ENCODE results near the gene CD9. TPM values are rescaled to one million over a fixed set of nuclear protein-coding genes. Genes with fewer than 3 reads are reported as not detected.
"Not testable (repeated sequence)": the region's sequence is repeated elsewhere in the genome, so short reads cannot be mapped to it uniquely, and the experiment has no call there.

Gene CD9
- total and polyA plus RNA-seq, 2 donors (not counting 1 experiment from before 2014, with no cell fraction given), result 520 to 856 TPM

- Histone ChIP-seq H3K27me3 (ENCODE audit: control insufficient read depth, insufficient read depth, low read length) (peaks cover 3% of the 10 kb centered on the region), H3K79me2 (ENCODE audit: control insufficient read depth, insufficient read depth, low read length) (no peaks in the 10 kb centered on the region), H3K9ac (ENCODE audit: insufficient read depth, low read length) (no peak overlapping the region), H4K20me1 (ENCODE audit: control insufficient read depth, extremely low read depth, insufficient read depth, low read length) (no peaks in the 10 kb centered on the region), H3K36me3 (ENCODE audit: control insufficient read depth, insufficient read depth, low read length) (no peaks in the 10 kb centered on the region), H3K27ac (ENCODE audit: insufficient read depth, low read length) (no peak overlapping the region), H3K9me3 (ENCODE audit: control insufficient read depth, insufficient read depth, low read depth, low read length) (no peaks in the 10 kb centered on the region), H2AFZ (ENCODE audit: low read length) (no peak overlapping the region), H3K4me2 (ENCODE audit: extremely low read depth, insufficient read depth, low read length) (no peak overlapping the region), H3K4me1 (ENCODE audit: control insufficient read depth, extremely low read depth, insufficient read depth, low read length) (peaks cover 17% of the 10 kb centered on the region), H3K4me3 (replicated peaks in 1 of 4; ENCODE audit: control extremely low read depth in 1 of 4, insufficient read depth in 1 of 4, low read depth in 3 of 4, low read length in 4 of 4) (no peak overlapping the region)
- no peak for DNase-seq (ENCODE audit: low read depth in 2 of 2)
- TF ChIP-seq CTCF (conservative IDR thresholded peaks at IDR 0.05 in 1 of 2, IDR thresholded peaks at IDR 0.05 in 1 of 2; ENCODE audit: low read depth in 1 of 2, low read length in 2 of 2) (no peak), EZH2 (IDR thresholded peaks at IDR 0.05; ENCODE audit: low read length, missing control alignments) (no peak)
Observed at GRCh38 chr12:6185961-6186827, 14.0 kb upstream of the CD9 start.

GRCh38 chr12:6187948-6188793 is 12.0 kb upstream of the CD9 start:
- Histone ChIP-seq H3K9me3 (ENCODE audit: control insufficient read depth, insufficient read depth, low read depth, low read length) (no peaks in the 10 kb centered on the region), H3K79me2 (ENCODE audit: control insufficient read depth, insufficient read depth, low read length) (no peaks in the 10 kb centered on the region), H4K20me1 (ENCODE audit: control insufficient read depth, extremely low read depth, insufficient read depth, low read length) (no peaks in the 10 kb centered on the region), H3K36me3 (ENCODE audit: control insufficient read depth, insufficient read depth, low read length) (no peaks in the 10 kb centered on the region), H3K9ac (ENCODE audit: insufficient read depth, low read length) (no peak overlapping the region), H3K27ac (ENCODE audit: insufficient read depth, low read length) (no peak overlapping the region), H3K4me2 (ENCODE audit: extremely low read depth, insufficient read depth, low read length) (no peak overlapping the region), H3K27me3 (ENCODE audit: control insufficient read depth, insufficient read depth, low read length) (peaks cover 3% of the 10 kb centered on the region), H3K4me3 (replicated peaks in 1 of 4; ENCODE audit: control extremely low read depth in 1 of 4, insufficient read depth in 1 of 4, low read depth in 3 of 4, low read length in 4 of 4) (no peak overlapping the region), H3K4me1 (ENCODE audit: control insufficient read depth, extremely low read depth, insufficient read depth, low read length) (peaks cover under 1% of the 10 kb centered on the region), H2AFZ (ENCODE audit: low read length) (no peak overlapping the region)
- TF ChIP-seq EZH2 (IDR thresholded peaks at IDR 0.05; ENCODE audit: low read length, missing control alignments), result no peak
- TF ChIP-seq CTCF (conservative IDR thresholded peaks at IDR 0.05 in 1 of 2, IDR thresholded peaks at IDR 0.05 in 1 of 2; ENCODE audit: low read depth in 1 of 2, low read length in 2 of 2), result no peak
- no peak for DNase-seq (ENCODE audit: low read depth in 2 of 2)

GRCh38 chr12:6189028-6189427 is 11.2 kb upstream of the CD9 start:
- no peak for TF ChIP-seq CTCF (conservative IDR thresholded peaks at IDR 0.05 in 1 of 2, IDR thresholded peaks at IDR 0.05 in 1 of 2; ENCODE audit: low read depth in 1 of 2, low read length in 2 of 2)
- no peak for TF ChIP-seq EZH2 (IDR thresholded peaks at IDR 0.05; ENCODE audit: low read length, missing control alignments)
- DNase-seq (ENCODE audit: low read depth in 2 of 2), result no peak
- H3K27me3 ChIP-seq (ENCODE audit: control insufficient read depth, insufficient read depth, low read length), result peaks cover 3% of the 10 kb centered on the region

GRCh38 chr12:6189952-6190598 is 10.1 kb upstream of the CD9 start:
- not testable (repeated sequence) for H3K4me1 ChIP-seq (ENCODE audit: control insufficient read depth, extremely low read depth, insufficient read depth, low read length); H3K27ac ChIP-seq (ENCODE audit: insufficient read depth, low read length); H3K4me2 ChIP-seq (ENCODE audit: extremely low read depth, insufficient read depth, low read length); H2AFZ ChIP-seq (ENCODE audit: low read length); H3K79me2 ChIP-seq (ENCODE audit: control insufficient read depth, insufficient read depth, low read length); H3K27me3 ChIP-seq (ENCODE audit: control insufficient read depth, insufficient read depth, low read length); H3K9me3 ChIP-seq (ENCODE audit: control insufficient read depth, insufficient read depth, low read depth, low read length); DNase-seq (ENCODE audit: low read depth in 2 of 2); H3K4me3 ChIP-seq (replicated peaks in 1 of 4; ENCODE audit: control extremely low read depth in 1 of 4, insufficient read depth in 1 of 4, low read depth in 3 of 4, low read length in 4 of 4); H3K9ac ChIP-seq (ENCODE audit: insufficient read depth, low read length); H3K36me3 ChIP-seq (ENCODE audit: control insufficient read depth, insufficient read depth, low read length); H4K20me1 ChIP-seq (ENCODE audit: control insufficient read depth, extremely low read depth, insufficient read depth, low read length)

More at GRCh38 chr12:6189028-6189427, 11.2 kb upstream of the CD9 start:
- Histone ChIP-seq H3K79me2 (ENCODE audit: control insufficient read depth, insufficient read depth, low read length) (no peaks in the 10 kb centered on the region), H3K4me3 (replicated peaks in 1 of 4; ENCODE audit: control extremely low read depth in 1 of 4, insufficient read depth in 1 of 4, low read depth in 3 of 4, low read length in 4 of 4) (no peak overlapping the region), H3K9me3 (ENCODE audit: control insufficient read depth, insufficient read depth, low read depth, low read length) (no peaks in the 10 kb centered on the region), H4K20me1 (ENCODE audit: control insufficient read depth, extremely low read depth, insufficient read depth, low read length) (no peaks in the 10 kb centered on the region), H3K4me2 (ENCODE audit: extremely low read depth, insufficient read depth, low read length) (no peak overlapping the region), H3K9ac (ENCODE audit: insufficient read depth, low read length) (no peak overlapping the region), H3K4me1 (ENCODE audit: control insufficient read depth, extremely low read depth, insufficient read depth, low read length) (no peaks in the 10 kb centered on the region), H2AFZ (ENCODE audit: low read length) (no peak overlapping the region), H3K36me3 (ENCODE audit: control insufficient read depth, insufficient read depth, low read length) (no peaks in the 10 kb centered on the region), H3K27ac (ENCODE audit: insufficient read depth, low read length) (no peak overlapping the region)

Data from fibroblast of lung (primary cell).